Breast epithelium (tissue), 4 donors: Measurements from ENCODE around the gene ZNF648. TPM values are rescaled to one million over a fixed set of nuclear protein-coding genes. Genes with fewer than 3 reads are reported as not detected.
A peak's percentile ranks its signal among the peaks of the same experiment; 100 is the strongest.

ENCODE experiments used
- DNase-seq, 2 donors: peaks; one replicate each; pipeline ENCODE4 v3.0.0-alpha.2; 2019; ENCODE audit warnings: low spot score in 2 of 2
- H3K27ac ChIP-seq, 2 donors: fragments of 200-600 bp; sonication (generic) in 1 of 2; one replicate each; pipeline ENCODE4 v1.5.1; 2016 to 2019; ENCODE audit warnings: mild to moderate bottlenecking in 1 of 2
- H3K27me3 ChIP-seq, 2 donors: fragments of 200-600 bp; sonication (generic) in 1 of 2; one replicate each; pipeline versions ENCODE4 v1.5.1 to v1.6.0; 2017 to 2019; ENCODE audit warnings: control low read depth in 1 of 2, mild to moderate bottlenecking in 1 of 2
- H3K36me3 ChIP-seq: fragments of 200-600 bp; one replicate; pipeline ENCODE4 v1.5.1; 2019
- H3K4me1 ChIP-seq, 2 donors: fragments of 200-600 bp; sonication (generic); one replicate each; pipeline ENCODE4 v1.5.1; 2016 to 2019; ENCODE audit warnings: control low read depth in 1 of 2
- H3K4me3 ChIP-seq, 3 donors: fragments of 200-600 bp; sonication (generic); 1 replicate in 2 of 3; 2 replicates in 1 of 3; pipeline ENCODE4 v1.5.1; 2016 to 2019; ENCODE audit warnings: mild to moderate bottlenecking in 3 of 3, moderate library complexity in 2 of 3
- H3K9me3 ChIP-seq, 2 donors: fragments of 200-600 bp; sonication (generic) in 1 of 2; one replicate each; pipeline ENCODE4 v1.5.1; 2016 to 2019; ENCODE audit warnings: control low read depth in 1 of 2
- CTCF ChIP-seq, 3 donors: fragments of 450-650 bp; IDR thresholded peaks; one replicate each; pipeline ENCODE4 v1.5.1; 2016 to 2017; ENCODE audit warnings: antibody characterized with exemption in 3 of 3, mild to moderate bottlenecking in 3 of 3, moderate library complexity in 3 of 3
- POLR2A ChIP-seq: fragments of 450-650 bp; IDR thresholded peaks from one replicate; pipeline ENCODE4 v1.6.1; 2016; ENCODE audit warnings: antibody characterized with exemption, mild to moderate bottlenecking, moderate library complexity
- POLR2AphosphoS5 ChIP-seq, 3 donors: sonication (generic); formaldehyde crosslinking; IDR thresholded peaks; one replicate each; pipeline ENCODE4 v1.6.1; 2017; ENCODE audit warnings: antibody characterized with exemption in 3 of 3
- intact Hi-C: fragments of 100-400 bp; cut with DNase I; formaldehyde crosslinking; loops from one replicate; pipeline ENCODE4 v1.15.1; 2023; ENCODE audit warnings: low total_unique reads
- total RNA-seq, 3 donors: library from RNA; depleted of rRNA; stranded (reverse); fragments of >200 nt; gene quantifications; one replicate each; pipeline ENCODE4 v1.1.0, GENCODE V29; 2016

ZNF648 gene
- total RNA-seq, 3 donors from 2014 or later = 3.2 to 3.3 TPM; not detected in 1

GRCh38 chr1:182064611-182065010 is 3.1 kb upstream of the ZNF648 start:
- TF ChIP-seq POLR2AphosphoS5 (IDR thresholded peaks at IDR 0.05) (no peak), POLR2A (no peak), CTCF (IDR thresholded peaks at IDR 0.05) (no peak)
- H3K36me3 ChIP-seq = no peaks in the 10 kb centered on the region
- intact Hi-C loops = no loop called here
- no peak for DNase-seq
- no peaks in the 10 kb centered on the region for H3K9me3 ChIP-seq
- H3K27me3 ChIP-seq = no peaks in the 10 kb centered on the region
- H3K4me3 ChIP-seq = no peak overlapping the region
- H3K27ac ChIP-seq = no peak overlapping the region
- H3K4me1 ChIP-seq = no peaks in the 10 kb centered on the region

- Histone ChIP-seq H3K36me3 (no peaks in the 10 kb centered on the region), H3K4me3 (no peak overlapping the region), H3K27me3 (no peaks in the 10 kb centered on the region), H3K27ac (no peak overlapping the region), H3K4me1 (no peaks in the 10 kb centered on the region), H3K9me3 (no peaks in the 10 kb centered on the region)
- intact Hi-C loops = no loop called here
- TF ChIP-seq POLR2AphosphoS5 (IDR thresholded peaks at IDR 0.05) (no peak), CTCF (IDR thresholded peaks at IDR 0.05) (no peak), POLR2A (no peak)
- DNase-seq = no peak
Observed at GRCh38 chr1:182062223-182062622, 711 bp upstream of the ZNF648 start.

GRCh38 chr1:182060877-182061276 is 635 bp downstream of the ZNF648 start:
- DNase-seq = no peak
- intact Hi-C loops = no loop called here
- Histone ChIP-seq H3K4me3 (peak overlapping the region in 2 of 3 donors; percentile 47 to 53), H3K36me3 (no peaks in the 10 kb centered on the region), H3K9me3 (no peaks in the 10 kb centered on the region), H3K4me1 (no peaks in the 10 kb centered on the region), H3K27ac (no peak overlapping the region), H3K27me3 (no peaks in the 10 kb centered on the region)
- TF ChIP-seq CTCF (IDR thresholded peaks at IDR 0.05) (no peak), POLR2AphosphoS5 (IDR thresholded peaks at IDR 0.05) (no peak), POLR2A (no peak)

GRCh38 chr1:182059936-182060335 is 1.6 kb downstream of the ZNF648 start:
- no peaks in the 10 kb centered on the region for H3K9me3 ChIP-seq
- no peak for TF ChIP-seq CTCF (IDR thresholded peaks at IDR 0.05)
- TF ChIP-seq POLR2AphosphoS5 (IDR thresholded peaks at IDR 0.05) = no peak
- no peak for TF ChIP-seq POLR2A
- no peaks in the 10 kb centered on the region for H3K27me3 ChIP-seq
- no peak for DNase-seq
- intact Hi-C loops = no loop called here
- no peak overlapping the region for H3K4me3 ChIP-seq
- H3K36me3 ChIP-seq = no peaks in the 10 kb centered on the region
- no peak overlapping the region for H3K27ac ChIP-seq
- no peaks in the 10 kb centered on the region for H3K4me1 ChIP-seq

- intact Hi-C loops = no loop called here
- TF ChIP-seq POLR2AphosphoS5 (IDR thresholded peaks at IDR 0.05) = no peak
- no peak for TF ChIP-seq POLR2A
- no peak for TF ChIP-seq CTCF (IDR thresholded peaks at IDR 0.05)
- DNase-seq = no peak
Observed at GRCh38 chr1:182056601-182057366, 4.7 kb downstream of the ZNF648 start.

More at GRCh38 chr1:182056601-182057366, 4.7 kb downstream of the ZNF648 start:
- H3K4me1 ChIP-seq = no peaks in the 10 kb centered on the region
- no peaks in the 10 kb centered on the region for H3K27me3 ChIP-seq
- H3K4me3 ChIP-seq = no peak overlapping the region
- no peaks in the 10 kb centered on the region for H3K9me3 ChIP-seq
- H3K27ac ChIP-seq = no peak overlapping the region
- H3K36me3 ChIP-seq = no peaks in the 10 kb centered on the region
